Spleen (tissue), 11 donors: Measurements from ENCODE around the gene MAST4. TPM values are rescaled to one million over a fixed set of nuclear protein-coding genes. Genes with fewer than 3 reads are reported as not detected.

Experiments used
- DNase-seq: peaks from one replicate; pipeline ENCODE4 v3.0.0-alpha.2; 2020
- H3K27ac ChIP-seq, 8 donors: fragments of 200-600 bp; sonication (generic) in 7 of 8; 1 replicate in 4 of 8; 2 replicates in 4 of 8; pipeline versions ENCODE4 v1.5.0 to v1.8.0; 2016 to 2021; ENCODE audit warnings: inconsistent platforms in 4 of 8, mild to moderate bottlenecking in 4 of 8, moderate library complexity in 1 of 8
- H3K27me3 ChIP-seq, 7 donors: fragments of 200-600 bp; sonication (generic) in 6 of 7; replicated peaks in 1 of 7; 1 replicate in 4 of 7; 2 replicates in 3 of 7; pipeline versions ENCODE4 v1.5.0 to v1.8.0; 2016 to 2021; ENCODE audit warnings: inconsistent platforms in 3 of 7, mild to moderate bottlenecking in 1 of 7
- H3K36me3 ChIP-seq, 6 donors: fragments of 200-600 bp; sonication (generic) in 5 of 6; 1 replicate in 4 of 6; 2 replicates in 2 of 6; pipeline versions ENCODE4 v1.5.0 to v1.8.0; 2016 to 2021; ENCODE audit warnings: inconsistent platforms in 2 of 6
- H3K4me1 ChIP-seq, 6 donors: fragments of 200-600 bp; sonication (generic) in 5 of 6; 1 replicate in 3 of 6; 2 replicates in 3 of 6; pipeline versions ENCODE4 v1.5.0 to v1.8.0; 2016 to 2021; ENCODE audit warnings: inconsistent platforms in 3 of 6
- H3K4me3 ChIP-seq, 8 donors: fragments of 200-600 bp; sonication (generic) in 7 of 8; 1 replicate in 4 of 8; 2 replicates in 4 of 8; pipeline versions ENCODE4 v1.5.0 to v1.8.0; 2016 to 2021; ENCODE audit warnings: inconsistent platforms in 4 of 8, mild to moderate bottlenecking in 4 of 8, moderate library complexity in 2 of 8
- H3K9me3 ChIP-seq, 8 donors: fragments of 200-600 bp; sonication (generic) in 7 of 8; 1 replicate in 4 of 8; 2 replicates in 4 of 8; pipeline versions ENCODE4 v1.5.0 to v1.8.0; 2016 to 2021; ENCODE audit warnings: inconsistent platforms in 4 of 8
- CTCF ChIP-seq, 11 experiments: fragments of 200-600 bp in 7 of 11; fragments of 450-650 bp in 4 of 11; sonication (generic) in 4 of 11; IDR thresholded peaks in 8 of 11; conservative IDR thresholded peaks in 3 of 11; 1 replicate in 7 of 11; 2 replicates in 4 of 11; pipeline versions ENCODE4 v1.4.0 to v1.8.0; 2016 to 2021; ENCODE audit warnings: antibody characterized with exemption in 11 of 11, inconsistent platforms in 4 of 11, mild to moderate bottlenecking in 1 of 11
- POLR2A ChIP-seq, 3 donors: fragments of 450-650 bp; IDR thresholded peaks; one replicate each; pipeline ENCODE4 v1.5.1; 2017; ENCODE audit warnings: antibody characterized with exemption in 3 of 3, mild to moderate bottlenecking in 1 of 3
- POLR2AphosphoS5 ChIP-seq, 3 donors: sonication (generic); formaldehyde crosslinking; IDR thresholded peaks; one replicate each; pipeline ENCODE4 v1.5.1; 2017; ENCODE audit warnings: antibody characterized with exemption in 3 of 3
- WGBS, 5 donors: extraction: QIAGEN DNeasy Blood & Tissue Kit in 3 of 5; methylation state at CpG; one replicate each; pipeline versions ENCODE4 v1.1.5 to v1.1.7; 2013 to 2018; 5-methylcytosine and 5-hydroxymethylcytosine counted together
- intact Hi-C: fragments of 100-400 bp; cut with DNase I; formaldehyde crosslinking; loops from one replicate; pipeline ENCODE4 v1.15.0; 2023; ENCODE audit warnings: low total_unique reads
- polyA plus RNA-seq, 3 donors: library from polyadenylated mRNA; stranded (reverse); fragments of 200-250 nt; gene quantifications; one replicate each; pipeline ENCODE4 v1.2.1, GENCODE V29; 2013
- total RNA-seq, 7 donors: library from RNA; depleted of rRNA in 3 of 7; stranded (reverse); fragments of >200 nt in 3 of 7; fragmentation: NEBNext Ultra II Directional in 4 of 7; extraction: Animal tissue kit (Norgen Biotek cat#: 25700) in 4 of 7; gene quantifications; one replicate each; pipeline versions ENCODE4 v1.1.0 to v1.2.1, GENCODE V29; 2016 to 2021
- donor health status: healthy with polysubstance abuse.
- donor health status: DM: no; HTN: no; CAD: no; lungs with moderate emphysema.
- donor health status: DM: no; HTN: no; CAD: no.
- donor health status: Bipolar disorder and iron deficiency.
- donor health status: healthy.
- donor health status: DM: no; HTN: no; CAD: no.
- donor health status: DM: yes; HTN: yes; CAD: no.

Gene MAST4
- total and polyA plus RNA-seq, 10 donors: 2.5 to 43.7 (median 25.4) TPM

GRCh38 chr5:67133217-67133616 is 537.0 kb downstream of the MAST4 start:
- Histone ChIP-seq H3K27me3 (no peaks in the 10 kb centered on the region), H3K4me1 (no peaks in the 10 kb centered on the region), H3K27ac (no peak overlapping the region), H3K4me3 (no peak overlapping the region), H3K36me3 (peaks cover 0 to 73% (median 8%) of the 10 kb centered on the region in 6 donors), H3K9me3 (no peaks in the 10 kb centered on the region)
- intact Hi-C loops: no loop called here
- no peak for DNase-seq
- TF ChIP-seq POLR2A (IDR thresholded peaks at IDR 0.05) (no peak), POLR2AphosphoS5 (IDR thresholded peaks at IDR 0.05) (no peak)
- WGBS, 5 donors: 46 to 48% (median 47%) methylated on average over 2 of the region's 2 CpGs

GRCh38 chr5:67133776-67134175 is 537.6 kb downstream of the MAST4 start:
- Histone ChIP-seq H3K4me3 (no peak overlapping the region), H3K36me3 (peaks cover 0 to 79% (median 10%) of the 10 kb centered on the region in 6 donors), H3K4me1 (no peaks in the 10 kb centered on the region), H3K9me3 (no peaks in the 10 kb centered on the region), H3K27ac (no peak overlapping the region), H3K27me3 (no peaks in the 10 kb centered on the region)
- WGBS, 5 donors: 89 to 91% (median 89%) methylated on average over 3 of the region's 3 CpGs
- intact Hi-C loops: no loop called here
- DNase-seq: no peak
- no peak for TF ChIP-seq CTCF (IDR thresholded peaks at IDR 0.05 in 8 of 11, conservative IDR thresholded peaks at IDR 0.05 in 3 of 11)

GRCh38 chr5:67135381-67135984 is 539.3 kb downstream of the MAST4 start:
- H3K9me3 ChIP-seq: no peaks in the 10 kb centered on the region
- no peaks in the 10 kb centered on the region for H3K4me1 ChIP-seq
- TF ChIP-seq CTCF (IDR thresholded peaks at IDR 0.05 in 8 of 11, conservative IDR thresholded peaks at IDR 0.05 in 3 of 11) (no peak), POLR2A (IDR thresholded peaks at IDR 0.05) (no peak), POLR2AphosphoS5 (IDR thresholded peaks at IDR 0.05) (no peak)
- H3K4me3 ChIP-seq: no peak overlapping the region
- H3K27me3 ChIP-seq: no peaks in the 10 kb centered on the region
- intact Hi-C loops: no loop called here
- DNase-seq: no peak
- H3K27ac ChIP-seq: no peak overlapping the region
- WGBS, 5 donors: 94 to 98% (median 97%) methylated on average over 6 of the region's 6 CpGs
- peaks cover 0 to 88% (median 10%) of the 10 kb centered on the region in 6 donors for H3K36me3 ChIP-seq

GRCh38 chr5:67139030-67139429 is 542.8 kb downstream of the MAST4 start:
- Histone ChIP-seq H3K36me3 (peaks cover 0 to 95% (median 26%) of the 10 kb centered on the region in 6 donors), H3K4me1 (no peaks in the 10 kb centered on the region), H3K9me3 (no peaks in the 10 kb centered on the region), H3K4me3 (no peak overlapping the region), H3K27me3 (no peaks in the 10 kb centered on the region), H3K27ac (no peak overlapping the region)
- intact Hi-C loops: no loop called here
- TF ChIP-seq POLR2AphosphoS5 (IDR thresholded peaks at IDR 0.05) (no peak), POLR2A (IDR thresholded peaks at IDR 0.05) (no peak), CTCF (IDR thresholded peaks at IDR 0.05 in 8 of 11, conservative IDR thresholded peaks at IDR 0.05 in 3 of 11) (no peak)
- 90 to 96% (median 94%) methylated on average over 5 of the region's 5 CpGs for WGBS, 5 donors
- no peak for DNase-seq
